Body of pancreas (tissue), 4 donors: Measurements from ENCODE around the gene ZBTB33. TPM values are rescaled to one million over a fixed set of nuclear protein-coding genes. Genes with fewer than 3 reads are reported as not detected.

Source experiments
- ATAC-seq: fragments of 150-250 bp; one replicate; pipeline ENCODE4 v1.9.1; 2016
- DNase-seq, 4 donors: peaks; one replicate each; pipeline ENCODE4 v3.0.0-alpha.2; 2019
- H3K27ac ChIP-seq, 4 donors: fragments of 200-600 bp; sonication (generic); 1 replicate in 3 of 4; 2 replicates in 1 of 4; pipeline versions ENCODE4 v1.5.1 to v1.6.1; 2016 to 2019; ENCODE audit warnings: mild to moderate bottlenecking in 1 of 4, mixed read lengths in 1 of 4, moderate library complexity in 1 of 4
- H3K27me3 ChIP-seq, 2 donors: fragments of 200-600 bp; sonication (generic); one replicate each; pipeline ENCODE4 v1.6.0; 2016; ENCODE audit warnings: mild to moderate bottlenecking in 1 of 2
- H3K36me3 ChIP-seq, 2 donors: fragments of 200-600 bp; sonication (generic); replicated peaks in 1 of 2; 2 replicates each; pipeline ENCODE4 v1.5.1; 2016; ENCODE audit warnings: low read depth in 2 of 2; ENCODE audit not compliant: insufficient read depth in 1 of 2
- H3K4me1 ChIP-seq: fragments of 200-600 bp; sonication (generic); one replicate; pipeline ENCODE4 v1.6.0; 2016
- H3K4me3 ChIP-seq, 2 donors: fragments of 200-600 bp; sonication (generic); 1 replicate in 1 of 2; 2 replicates in 1 of 2; pipeline ENCODE4 v1.5.1; 2016 to 2019
- H3K9me3 ChIP-seq, 3 donors: fragments of 200-600 bp; sonication (generic); 1 replicate in 2 of 3; 2 replicates in 1 of 3; pipeline ENCODE4 v1.5.1; 2016
- POLR2A ChIP-seq, 3 donors: fragments of 450-650 bp; IDR thresholded peaks; one replicate each; pipeline ENCODE4 v1.6.1; 2016; ENCODE audit warnings: antibody characterized with exemption in 3 of 3, mild to moderate bottlenecking in 2 of 3
- WGBS, 2 donors: methylation state at CpG; one replicate each; pipeline ENCODE4 v1.1.5; 2017; 5-methylcytosine and 5-hydroxymethylcytosine counted together
- intact Hi-C: fragments of 100-400 bp; cut with DNase I; formaldehyde crosslinking; loops from one replicate; pipeline ENCODE4 v1.15.1; 2023
- total RNA-seq, 2 donors: library from RNA; depleted of rRNA; stranded (reverse); fragments of >200 nt; gene quantifications; one replicate each; pipeline ENCODE4 v1.1.0, GENCODE V29; 2016
- TF ChIP-seq, protein P1 (sequence below), 7 experiments: fragments of 450-650 bp in 4 of 7; fragments of 200-600 bp in 3 of 7; sonication (generic) in 3 of 7; IDR thresholded peaks; one replicate each; pipeline ENCODE4 v1.5.1; 2016 to 2019; ENCODE audit warnings: antibody characterized with exemption in 7 of 7

The ZBTB33 gene
- total RNA-seq, 2 donors from 2014 or later: 6.9 to 9.6 TPM

GRCh38 chrX:120271218-120271617, 20.6 kb downstream of the ZBTB33 start:
- Histone ChIP-seq H3K9me3 (no peaks in the 10 kb centered on the region), H3K4me1 (no peaks in the 10 kb centered on the region), H3K27me3 (no peaks in the 10 kb centered on the region), H3K36me3 (no peaks in the 10 kb centered on the region), H3K27ac (no peak overlapping the region), H3K4me3 (no peak overlapping the region)
- no peak for TF ChIP-seq POLR2A (IDR thresholded peaks at IDR 0.05)
- TF ChIP-seq, protein P1, sequence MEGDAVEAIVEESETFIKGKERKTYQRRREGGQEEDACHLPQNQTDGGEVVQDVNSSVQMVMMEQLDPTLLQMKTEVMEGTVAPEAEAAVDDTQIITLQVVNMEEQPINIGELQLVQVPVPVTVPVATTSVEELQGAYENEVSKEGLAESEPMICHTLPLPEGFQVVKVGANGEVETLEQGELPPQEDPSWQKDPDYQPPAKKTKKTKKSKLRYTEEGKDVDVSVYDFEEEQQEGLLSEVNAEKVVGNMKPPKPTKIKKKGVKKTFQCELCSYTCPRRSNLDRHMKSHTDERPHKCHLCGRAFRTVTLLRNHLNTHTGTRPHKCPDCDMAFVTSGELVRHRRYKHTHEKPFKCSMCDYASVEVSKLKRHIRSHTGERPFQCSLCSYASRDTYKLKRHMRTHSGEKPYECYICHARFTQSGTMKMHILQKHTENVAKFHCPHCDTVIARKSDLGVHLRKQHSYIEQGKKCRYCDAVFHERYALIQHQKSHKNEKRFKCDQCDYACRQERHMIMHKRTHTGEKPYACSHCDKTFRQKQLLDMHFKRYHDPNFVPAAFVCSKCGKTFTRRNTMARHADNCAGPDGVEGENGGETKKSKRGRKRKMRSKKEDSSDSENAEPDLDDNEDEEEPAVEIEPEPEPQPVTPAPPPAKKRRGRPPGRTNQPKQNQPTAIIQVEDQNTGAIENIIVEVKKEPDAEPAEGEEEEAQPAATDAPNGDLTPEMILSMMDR (IDR thresholded peaks at IDR 0.05): no peak
- ATAC-seq: no peak
- no peak for DNase-seq
- 54 to 55% methylated on average over 2 of the region's 2 CpGs for WGBS, 2 donors
- intact Hi-C loops: no loop called here

GRCh38 chrX:120274145-120274544, 23.5 kb downstream of the ZBTB33 start:
- 29 to 33% methylated on average over 2 of the region's 2 CpGs for WGBS, 2 donors
- intact Hi-C loops: no loop called here
- H3K27ac ChIP-seq: no peak overlapping the region
- H3K9me3 ChIP-seq: no peaks in the 10 kb centered on the region
- ATAC-seq: no peak
- TF ChIP-seq, protein P1 (IDR thresholded peaks at IDR 0.05): no peak
- no peak for TF ChIP-seq POLR2A (IDR thresholded peaks at IDR 0.05)
- no peaks in the 10 kb centered on the region for H3K4me1 ChIP-seq
- no peaks in the 10 kb centered on the region for H3K27me3 ChIP-seq
- no peak overlapping the region for H3K4me3 ChIP-seq
- no peaks in the 10 kb centered on the region for H3K36me3 ChIP-seq
- DNase-seq: no peak

- no peak for TF ChIP-seq POLR2A (IDR thresholded peaks at IDR 0.05)
- H3K4me1 ChIP-seq: no peaks in the 10 kb centered on the region
- no peak for DNase-seq
These were observed 24.3 kb downstream of the ZBTB33 start for GRCh38 chrX:120274958-120275357.

GRCh38 chrX:120281021-120281624, 30.5 kb downstream of the ZBTB33 start:
- H3K4me1 ChIP-seq: peaks cover 13% of the 10 kb centered on the region
- H3K4me3 ChIP-seq: no peak overlapping the region
- no peak for ATAC-seq
- intact Hi-C loops: no loop called here
- no peaks in the 10 kb centered on the region for H3K9me3 ChIP-seq
- no peaks in the 10 kb centered on the region for H3K27me3 ChIP-seq
- H3K27ac ChIP-seq: no peak overlapping the region
- WGBS, 2 donors: 54 to 58% methylated on average over 9 to 10 of the region's 10 CpGs
- TF ChIP-seq POLR2A (IDR thresholded peaks at IDR 0.05): no peak
- TF ChIP-seq, protein P1 (IDR thresholded peaks at IDR 0.05): no peak
- H3K36me3 ChIP-seq: no peaks in the 10 kb centered on the region
- no peak for DNase-seq

More at GRCh38 chrX:120274958-120275357, 24.3 kb downstream of the ZBTB33 start:
- no peak for ATAC-seq
- Histone ChIP-seq H3K27me3 (no peaks in the 10 kb centered on the region), H3K9me3 (no peaks in the 10 kb centered on the region), H3K27ac (no peak overlapping the region), H3K36me3 (no peaks in the 10 kb centered on the region), H3K4me3 (no peak overlapping the region)
- intact Hi-C loops: no loop called here
- WGBS, 2 donors: 64 to 77% methylated on average over 2 of the region's 2 CpGs

GRCh38 chrX:120281761-120282160, 31.1 kb downstream of the ZBTB33 start:
- WGBS, 2 donors: 8 to 26% methylated on average over 2 to 4 of the region's 4 CpGs
- no peak for DNase-seq
- intact Hi-C loops: no loop called here

More at GRCh38 chrX:120281761-120282160, 31.1 kb downstream of the ZBTB33 start:
- peaks cover 13% of the 10 kb centered on the region for H3K4me1 ChIP-seq
- no peak for TF ChIP-seq POLR2A (IDR thresholded peaks at IDR 0.05)
- TF ChIP-seq, protein P1 (IDR thresholded peaks at IDR 0.05): no peak
- H3K27me3 ChIP-seq: no peaks in the 10 kb centered on the region
- no peaks in the 10 kb centered on the region for H3K9me3 ChIP-seq
- peak overlapping the region in 3 of 4 donors; percentile 1 to 61 (median 50) for H3K27ac ChIP-seq
- no peaks in the 10 kb centered on the region for H3K36me3 ChIP-seq
- H3K4me3 ChIP-seq: no peak overlapping the region
- no peak for ATAC-seq
